ENCODE measurements around the gene RASGRF1.

Gene RASGRF1

DNA sequence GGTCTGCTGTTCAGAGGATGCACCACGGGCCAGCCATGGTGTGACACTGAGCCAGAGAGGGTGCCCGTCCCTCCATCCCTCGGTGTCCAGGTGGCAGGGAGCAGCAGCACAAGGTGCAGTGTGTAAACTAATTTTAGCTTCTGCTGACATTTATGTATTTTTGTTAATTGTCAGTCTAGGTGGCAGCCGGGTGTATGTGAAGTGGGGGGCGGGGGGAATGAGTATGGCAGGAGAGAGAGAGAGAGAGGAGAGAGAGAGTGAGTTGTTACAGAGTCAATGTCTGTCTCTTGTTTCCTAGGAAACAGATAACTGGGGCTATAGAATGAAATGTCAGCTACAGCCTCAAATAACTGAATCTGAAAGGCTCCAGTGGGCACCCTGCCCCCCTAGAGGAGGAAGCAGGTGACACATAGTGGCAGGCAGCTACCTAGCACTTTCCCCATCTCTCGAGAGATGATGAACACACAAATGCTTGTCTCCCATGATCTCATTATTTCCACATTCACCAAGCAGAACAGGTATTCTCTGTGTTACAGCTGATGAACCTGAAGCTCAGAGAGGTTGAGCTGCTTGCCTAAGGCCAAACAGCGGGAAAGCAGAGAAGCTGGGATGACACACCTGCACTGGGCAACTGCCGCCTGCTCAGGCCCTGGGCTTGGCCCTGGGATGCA lies 24.7 kb downstream of the RASGRF1 start:
- no peak for DNase-seq

DNA sequence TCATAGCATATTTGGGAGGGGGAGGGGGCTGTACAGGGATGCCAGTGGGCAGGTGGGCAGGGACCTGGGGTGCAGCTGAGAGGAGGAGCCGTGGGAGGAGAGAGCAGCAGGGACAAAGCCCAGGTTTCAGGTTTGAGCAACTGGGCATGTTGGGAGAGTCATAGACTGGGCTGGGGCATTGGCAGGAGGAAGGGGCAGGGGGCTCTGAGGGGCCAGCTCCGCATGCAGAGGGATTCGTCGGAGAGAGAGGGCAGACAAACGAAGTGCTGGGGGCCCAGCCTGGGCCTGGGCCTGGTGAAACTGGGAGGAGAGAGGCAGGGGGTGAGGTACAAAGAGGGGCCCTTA lies 25.2 kb downstream of the RASGRF1 start:
- DNase-seq, result no peak

DNA sequence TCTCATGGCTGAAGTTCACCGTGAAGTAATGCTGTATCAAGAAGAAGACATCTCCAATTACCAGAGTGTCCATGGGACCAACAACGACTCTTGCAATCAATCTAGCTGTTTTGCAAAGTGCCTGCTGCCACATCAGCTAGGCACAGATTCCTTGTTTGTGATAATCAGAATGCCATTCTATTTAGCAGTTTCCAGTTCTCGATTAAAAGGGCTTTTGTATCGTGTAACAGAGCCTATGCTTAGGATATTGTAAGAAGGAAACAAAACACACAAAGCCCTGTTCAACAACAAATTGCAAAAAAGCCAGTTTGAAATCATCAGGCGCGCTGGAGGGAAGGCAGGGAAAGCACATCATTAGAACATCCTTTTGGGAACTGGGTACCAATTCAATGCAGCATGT lies 26.1 kb downstream of the RASGRF1 start:
- no peak for DNase-seq

DNA sequence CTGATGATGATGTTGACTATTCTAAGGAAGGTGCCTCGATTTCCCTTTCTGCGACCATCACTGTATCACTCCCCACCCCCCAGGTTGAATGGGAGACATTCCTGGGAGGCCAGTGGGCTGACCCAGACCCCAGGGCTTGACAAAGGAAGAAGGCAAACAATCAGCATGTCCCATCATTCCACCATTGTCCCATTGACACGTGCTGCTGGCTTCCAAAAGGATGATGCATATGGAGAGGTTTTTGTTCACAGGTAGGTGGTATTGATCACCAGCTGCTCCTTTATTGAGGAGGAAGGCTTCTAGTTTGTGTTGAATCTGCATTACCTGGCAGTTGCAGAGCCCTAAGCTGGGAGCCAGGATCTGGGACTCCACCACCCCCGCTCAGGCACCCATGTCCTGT lies 30.4 kb downstream of the RASGRF1 start:
- no peak for DNase-seq

DNA sequence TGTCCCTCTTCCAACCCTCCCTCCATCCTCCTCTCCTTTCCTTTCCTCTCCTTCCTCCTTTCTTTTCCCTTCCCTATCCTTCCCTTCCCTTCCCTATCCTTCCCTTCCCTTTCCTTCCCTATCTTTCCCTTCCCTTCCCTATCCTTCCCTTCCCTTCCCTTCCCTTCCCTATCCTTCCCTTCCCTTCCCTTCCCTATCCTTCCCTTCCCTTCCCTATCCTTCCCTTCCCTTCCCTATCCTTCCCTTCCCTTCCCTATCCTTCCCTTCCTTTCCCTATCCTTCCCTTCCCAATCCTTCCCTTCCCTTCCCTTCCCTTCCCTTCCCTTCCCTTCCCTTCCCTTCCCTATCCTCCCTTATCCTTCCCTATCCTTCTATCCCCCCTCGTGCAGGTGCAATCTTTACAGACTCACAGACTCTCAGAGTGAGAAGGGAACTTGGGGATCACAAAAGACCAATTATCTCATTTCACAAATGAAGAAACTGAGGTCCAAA lies 31.5 kb downstream of the RASGRF1 start:
- DNase-seq, result no peak

DNA sequence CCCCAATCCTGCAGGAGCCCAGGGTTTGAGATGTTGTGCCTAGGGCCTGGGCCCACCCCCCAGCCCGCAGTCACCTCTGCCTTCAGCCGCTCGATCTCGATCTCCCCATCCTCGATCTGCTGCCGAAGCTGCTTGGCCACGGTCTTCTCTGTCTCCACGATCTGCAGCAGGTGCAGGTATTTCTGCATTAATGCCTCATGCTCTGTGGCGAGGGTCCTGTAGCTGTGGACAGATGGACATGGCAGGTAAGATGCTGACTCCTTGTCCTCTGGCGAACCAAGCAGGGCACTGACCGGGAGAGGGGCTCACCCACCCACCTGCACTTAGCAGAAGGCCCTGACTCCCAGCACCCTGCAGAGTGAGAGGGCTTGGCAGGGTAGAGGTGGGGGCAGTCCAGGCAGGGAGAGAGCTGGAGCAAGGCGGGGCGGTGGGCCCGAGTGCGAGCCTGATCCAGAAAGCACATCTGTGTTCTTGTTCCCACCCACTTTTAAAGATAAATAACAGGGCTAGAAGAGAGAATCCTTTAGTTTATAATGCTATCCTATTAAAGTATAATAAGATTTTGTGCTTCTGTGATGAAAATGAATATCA lies 32.2 kb downstream of the RASGRF1 start:
- no peak for DNase-seq

DNA sequence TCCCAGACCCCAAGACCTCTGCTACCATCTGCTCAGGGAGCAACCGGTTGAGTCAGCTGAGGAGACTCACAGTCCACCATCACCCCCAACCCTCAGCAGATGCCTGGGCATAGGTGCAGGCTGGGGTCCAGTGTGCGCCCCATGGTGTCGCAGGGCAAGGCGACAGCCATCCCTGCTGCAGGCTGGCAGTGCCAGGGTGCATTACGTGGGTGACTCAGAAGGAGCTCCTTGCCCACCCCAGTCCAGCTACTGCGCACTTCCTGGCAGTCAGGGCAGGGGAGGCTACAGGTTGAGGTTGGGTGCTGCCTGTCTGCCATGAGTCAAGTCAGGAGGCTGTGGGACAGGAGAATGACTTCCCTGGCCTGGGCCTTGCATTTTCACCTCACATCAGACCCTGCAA lies 33.5 kb downstream of the RASGRF1 start:
- no peak for DNase-seq

DNA sequence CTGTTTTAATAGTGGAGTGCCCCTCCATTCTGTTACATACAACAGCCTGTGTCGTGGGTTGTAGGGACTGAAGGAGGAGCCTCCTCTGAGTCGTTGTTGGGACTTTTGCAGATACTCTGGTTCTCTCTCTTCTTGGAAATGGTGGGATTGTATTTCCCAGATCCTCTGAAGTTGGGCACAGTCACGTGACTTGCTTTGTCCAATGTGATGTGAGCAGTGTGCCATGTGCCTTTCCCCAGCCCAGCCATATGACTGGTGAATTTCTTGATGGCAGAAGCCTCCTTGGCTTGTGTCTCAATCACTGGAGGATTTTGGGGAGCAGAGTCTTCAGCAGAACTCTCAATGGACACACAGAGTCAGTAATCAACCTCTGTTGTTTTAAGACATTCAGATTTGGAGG lies 36.2 kb downstream of the RASGRF1 start:
- no peak for DNase-seq

DNA sequence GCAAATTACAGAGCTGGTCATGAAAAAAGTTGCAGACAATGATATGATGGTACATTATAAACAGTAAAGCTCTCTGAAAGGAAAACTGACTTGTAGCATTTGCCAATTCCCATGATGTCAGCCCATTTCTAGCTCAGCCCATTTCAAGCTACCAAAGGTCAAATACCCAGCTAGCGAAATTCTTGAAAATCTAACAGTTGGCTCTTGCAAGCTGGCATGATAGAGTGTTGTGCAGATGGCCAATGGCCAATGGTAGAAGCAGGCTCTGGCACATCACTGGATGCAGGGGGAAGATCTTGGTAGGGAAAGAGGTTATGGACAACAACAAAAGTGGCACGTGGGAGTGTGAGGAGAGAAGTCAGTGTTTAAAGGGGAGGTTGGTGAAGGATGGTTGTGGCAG lies 36.7 kb downstream of the RASGRF1 start:
- DNase-seq, result no peak

DNA sequence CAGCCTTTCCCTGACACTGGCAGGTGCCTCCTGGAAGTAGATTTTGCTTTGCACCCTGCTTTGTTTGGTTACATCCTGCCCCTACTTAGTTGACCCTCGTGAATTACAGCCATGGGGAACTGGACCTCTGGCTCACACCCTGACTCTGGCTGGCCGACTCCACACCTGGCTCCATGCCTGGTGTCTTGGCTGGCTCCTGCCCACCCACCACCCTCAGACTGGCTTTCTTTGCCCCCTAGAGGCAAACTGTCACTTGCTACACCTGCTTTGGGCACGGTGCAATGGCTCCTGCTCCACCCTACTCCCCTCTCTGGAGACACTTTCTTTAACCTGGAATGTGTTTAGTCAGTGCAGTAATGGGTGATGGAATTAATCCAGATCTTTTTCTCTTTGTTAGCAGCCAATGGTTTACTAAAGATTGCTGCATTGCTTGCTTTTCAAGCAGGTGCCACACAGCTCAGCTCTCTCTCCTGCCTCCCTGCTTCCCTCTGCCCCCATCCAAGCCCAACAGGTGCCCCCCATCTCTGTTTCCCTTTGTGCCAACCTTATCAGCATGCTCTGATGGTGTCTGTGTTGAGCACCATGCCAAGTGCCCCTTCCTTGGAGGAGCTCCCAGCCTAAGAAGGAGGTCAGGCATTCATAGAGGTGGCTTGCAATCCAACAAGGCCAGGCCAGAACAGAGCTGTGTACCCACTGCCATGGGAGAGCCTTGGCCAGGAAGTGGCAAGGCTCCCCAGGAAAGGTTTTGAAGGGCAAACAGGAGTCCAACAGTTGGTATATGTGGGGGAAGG lies 38.4 kb downstream of the RASGRF1 start:
- no peak for DNase-seq

DNA sequence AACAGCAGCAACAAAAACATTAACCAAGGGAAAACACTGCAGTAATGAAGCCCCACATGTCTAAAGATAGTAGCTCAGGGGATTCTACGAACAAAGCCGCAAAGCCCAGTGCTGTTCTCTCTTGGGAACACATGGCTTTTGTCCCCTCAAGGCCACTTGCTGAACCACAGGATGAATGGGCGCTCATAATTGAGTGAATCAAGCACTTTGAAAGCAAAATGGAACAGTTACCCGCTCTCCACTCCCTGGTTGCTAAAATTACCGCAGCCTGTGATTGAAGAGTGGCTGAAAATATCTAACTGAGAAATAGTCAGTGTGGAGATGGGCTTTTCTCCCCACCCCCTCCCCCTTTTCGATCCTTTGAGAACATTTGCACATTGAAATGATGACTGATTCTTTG lies 39.6 kb downstream of the RASGRF1 start:
- no peak for DNase-seq

DNA sequence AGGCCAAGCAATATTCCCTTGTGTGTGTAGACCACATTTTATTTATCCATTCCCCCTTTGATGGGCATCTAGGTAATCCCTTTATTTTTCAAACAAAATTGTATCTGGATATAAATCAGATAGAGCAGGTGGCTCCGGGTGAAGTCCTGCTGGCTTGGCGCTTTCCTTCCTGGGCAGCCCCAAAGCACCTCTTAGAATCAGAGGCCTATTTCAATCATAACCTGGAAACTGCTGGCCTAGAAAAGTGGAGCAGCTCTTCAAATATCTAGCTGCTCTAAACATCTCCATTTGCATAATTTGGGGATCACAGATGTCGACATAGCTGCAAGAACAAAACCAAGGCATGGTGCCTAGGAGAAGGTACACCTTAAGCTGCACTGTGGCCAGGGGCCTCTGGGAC lies 40.2 kb downstream of the RASGRF1 start:
- DNase-seq, result no peak

DNA sequence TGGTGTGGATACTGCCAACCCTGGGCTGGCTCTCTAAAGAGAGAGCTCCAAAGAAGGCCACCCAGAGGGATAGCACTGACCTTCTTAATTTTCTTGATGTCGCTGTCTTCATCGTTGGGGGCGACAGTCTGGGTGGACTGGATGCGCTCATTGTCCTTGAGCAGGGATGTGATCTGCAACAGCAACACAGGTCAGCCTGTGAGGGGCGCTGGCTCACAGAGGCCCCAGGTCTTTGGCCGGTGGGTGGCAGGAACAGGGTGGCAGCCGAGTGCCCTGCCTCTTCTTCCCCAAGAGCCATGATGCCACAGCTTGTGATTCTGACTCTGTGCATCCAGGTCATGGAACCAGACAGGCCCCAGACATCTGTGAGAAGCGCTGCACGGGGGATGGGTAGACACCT lies 41.2 kb downstream of the RASGRF1 start:
- no peak for DNase-seq

DNA sequence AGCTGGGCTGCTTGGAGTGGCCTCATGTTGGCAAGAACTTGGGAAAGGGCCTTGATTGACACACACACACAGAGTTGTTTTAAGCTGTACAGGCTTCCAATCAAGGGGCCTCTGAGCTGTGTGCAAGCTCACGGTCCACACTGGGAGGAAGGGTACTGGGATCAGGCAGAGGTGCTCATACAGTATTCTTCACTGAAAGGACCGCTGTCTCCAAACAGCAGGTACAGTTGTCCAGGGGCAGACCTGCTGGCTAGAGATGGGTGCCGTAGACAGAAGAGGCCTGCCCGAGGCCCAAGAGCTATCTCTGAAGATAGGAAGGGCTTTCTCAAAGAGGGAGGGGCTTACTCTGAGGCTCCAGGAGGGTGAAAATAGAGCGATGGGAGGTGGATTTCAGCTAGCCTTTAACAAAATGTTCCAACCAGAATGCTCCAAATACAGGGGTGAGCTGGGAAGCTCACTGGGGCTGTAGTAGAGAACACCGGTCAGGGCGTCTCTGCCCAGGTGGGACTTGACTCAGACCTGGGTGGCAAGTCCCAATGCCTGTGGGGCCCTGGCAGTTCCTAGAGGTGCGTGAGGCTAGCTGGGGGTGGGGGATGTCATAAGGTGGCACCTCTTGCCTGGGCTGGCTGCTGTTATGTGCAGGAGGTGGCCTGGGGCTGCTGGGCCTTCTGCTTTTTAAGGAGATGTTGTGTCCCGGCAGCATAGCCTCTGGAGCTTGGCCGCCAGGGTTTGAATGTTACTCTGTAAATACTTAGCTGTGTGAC lies 42.7 kb downstream of the RASGRF1 start:
- no peak for DNase-seq

DNA sequence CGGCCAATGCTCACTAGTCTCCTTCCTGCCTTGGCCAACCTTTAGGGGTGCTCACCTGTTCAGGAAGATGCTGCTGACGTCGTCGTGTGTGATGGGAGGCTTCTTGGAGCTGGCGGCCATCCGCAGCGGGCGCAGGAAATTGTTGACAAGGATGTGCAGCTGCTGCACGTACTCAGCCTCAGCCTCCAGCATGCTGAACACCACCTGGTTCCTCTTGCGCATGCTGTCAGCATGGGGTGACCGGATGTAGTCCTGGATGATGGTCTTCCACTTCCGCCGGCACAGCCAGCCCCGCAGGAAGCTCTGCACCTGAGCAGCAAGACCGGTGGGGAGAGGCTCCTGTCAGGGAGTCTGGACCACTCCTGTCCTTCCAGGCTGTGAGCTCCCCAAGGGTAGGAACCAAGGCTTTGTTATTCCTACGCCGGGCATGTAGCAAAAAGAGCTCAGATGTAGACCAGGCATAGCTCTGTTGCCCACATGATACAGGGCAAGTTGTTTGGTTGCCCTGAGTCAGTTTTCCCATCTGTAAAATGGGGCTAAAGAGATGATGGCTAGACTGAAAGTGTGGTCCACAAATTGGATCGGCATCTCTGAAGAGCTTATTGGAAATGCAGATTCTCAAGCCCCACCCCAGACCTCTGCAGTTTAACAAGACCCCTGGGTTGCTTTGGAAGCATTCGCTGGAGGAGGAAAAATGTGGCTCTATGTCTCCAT lies 43.7 kb downstream of the RASGRF1 start:
- no peak for DNase-seq

DNA sequence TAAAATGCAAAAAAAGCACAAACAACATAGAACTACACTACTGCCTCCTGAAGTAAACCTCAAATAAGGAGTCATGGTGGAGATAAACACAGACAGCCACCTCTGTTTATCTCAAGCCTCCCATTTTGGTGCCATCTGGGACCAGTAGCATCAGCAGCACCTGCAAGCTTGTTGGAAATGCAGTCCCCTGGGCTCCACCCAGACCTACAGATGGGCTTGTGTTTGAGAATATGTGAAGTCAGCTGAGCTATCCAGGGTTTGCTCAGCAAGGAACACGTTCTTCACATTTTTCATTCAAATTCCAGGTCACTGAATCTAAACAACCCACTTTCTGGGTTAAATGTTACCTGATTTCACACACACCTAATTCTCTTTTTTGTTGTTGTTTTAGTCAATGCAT lies 45.5 kb downstream of the RASGRF1 start:
- no peak for DNase-seq

DNA sequence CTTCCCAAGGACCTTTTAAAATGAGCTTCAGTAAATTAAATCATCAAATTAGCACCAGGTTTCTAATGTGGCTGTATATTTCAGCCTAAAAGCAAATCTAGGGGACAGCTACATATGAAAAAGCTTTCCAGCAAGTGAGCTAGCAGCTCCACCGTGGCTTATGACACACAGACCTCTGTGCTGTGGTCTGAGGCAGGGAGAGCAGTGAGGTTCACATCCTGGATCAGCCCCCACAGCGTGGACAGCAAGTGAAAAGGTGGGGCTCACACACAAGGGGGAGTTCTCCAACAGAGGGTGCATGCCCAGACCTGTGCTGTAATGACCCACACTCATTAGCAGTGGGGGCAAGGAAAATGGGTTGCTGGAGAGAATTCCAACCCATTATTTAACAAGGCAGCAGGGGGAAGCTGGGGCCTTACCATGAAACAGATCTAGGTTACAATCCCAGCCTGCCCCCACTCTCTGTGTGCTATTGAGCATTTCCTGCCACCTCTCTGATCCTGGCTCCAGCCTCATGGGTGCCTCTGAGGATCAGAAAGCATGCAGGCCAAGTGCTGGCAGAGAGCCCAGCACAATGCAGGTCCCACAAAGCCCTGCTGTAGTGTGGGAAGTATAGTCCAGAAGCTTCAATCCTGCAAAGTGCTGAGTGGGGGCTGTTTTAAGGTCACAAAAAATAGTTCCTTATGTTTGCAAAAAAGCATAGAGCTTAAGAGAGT lies 48.2 kb downstream of the RASGRF1 start:
- no peak for DNase-seq

DNA sequence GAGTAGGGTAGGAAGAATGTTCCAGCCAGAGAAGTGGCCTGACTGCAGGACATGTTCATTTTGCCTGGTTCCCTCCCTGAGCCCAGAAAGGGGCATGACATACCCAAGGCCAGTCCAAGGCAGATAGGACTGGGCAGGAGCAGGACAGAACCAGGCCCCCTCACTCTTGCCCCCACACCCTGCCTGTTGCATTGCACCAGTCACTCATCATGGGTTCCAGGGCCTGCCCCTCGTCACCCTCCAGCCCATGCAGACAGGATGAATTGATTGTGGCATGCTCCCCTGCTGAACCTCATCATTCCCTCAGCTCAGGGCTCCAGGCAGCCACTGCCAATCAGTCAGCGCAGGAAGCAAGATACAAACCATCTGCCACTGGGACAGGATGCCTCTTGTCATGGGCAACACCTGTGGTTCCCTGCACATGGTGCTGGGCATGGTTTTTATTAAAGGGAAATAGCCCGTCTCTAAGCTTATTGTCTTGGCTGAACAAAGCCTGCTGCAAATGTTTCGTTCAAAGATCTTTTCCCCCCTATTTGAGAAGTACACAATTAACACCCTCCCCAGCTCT lies 48.9 kb downstream of the RASGRF1 start:
- DNase-seq, result no peak

DNA sequence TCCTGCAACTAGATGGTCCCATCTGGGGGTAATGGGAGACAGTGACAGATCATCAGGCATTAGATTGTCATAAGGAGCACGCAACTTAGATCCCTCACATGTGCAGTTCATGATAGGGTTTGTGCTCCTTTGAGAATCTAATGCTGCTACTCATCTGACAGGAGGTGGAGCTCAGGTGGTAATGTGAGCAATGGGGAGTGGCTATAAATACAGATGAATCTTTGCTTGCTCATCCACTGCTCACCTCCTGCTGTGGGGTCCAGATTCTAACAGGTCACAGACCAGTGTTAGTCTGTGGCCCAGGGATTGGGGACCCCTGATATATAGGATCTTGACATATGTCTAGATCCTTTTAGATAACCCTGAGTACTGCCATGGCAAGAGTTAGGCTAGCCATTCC lies 52.7 kb downstream of the RASGRF1 start:
- DNase-seq, result no peak

DNA sequence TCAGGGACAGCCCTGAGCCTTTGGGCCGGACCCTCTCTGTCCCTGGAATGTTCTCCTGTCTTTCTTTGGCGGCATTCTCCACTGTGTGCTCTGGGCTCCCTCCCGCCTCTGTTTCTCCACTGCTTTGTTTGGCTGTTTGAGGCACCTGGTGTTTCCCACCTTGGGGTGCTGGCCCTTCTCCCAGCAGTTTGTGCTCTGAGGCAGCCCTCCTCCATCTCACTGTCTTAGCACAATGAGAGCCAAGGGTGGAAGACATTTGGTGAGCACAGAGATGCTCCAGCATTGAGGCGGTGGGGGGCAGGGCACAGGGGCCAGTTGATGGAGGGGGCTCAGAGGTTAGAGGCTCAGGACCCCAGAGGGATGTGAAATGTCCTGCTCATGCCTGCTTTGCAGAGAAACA lies 54.3 kb downstream of the RASGRF1 start:
- DNase-seq, result no peak

DNA sequence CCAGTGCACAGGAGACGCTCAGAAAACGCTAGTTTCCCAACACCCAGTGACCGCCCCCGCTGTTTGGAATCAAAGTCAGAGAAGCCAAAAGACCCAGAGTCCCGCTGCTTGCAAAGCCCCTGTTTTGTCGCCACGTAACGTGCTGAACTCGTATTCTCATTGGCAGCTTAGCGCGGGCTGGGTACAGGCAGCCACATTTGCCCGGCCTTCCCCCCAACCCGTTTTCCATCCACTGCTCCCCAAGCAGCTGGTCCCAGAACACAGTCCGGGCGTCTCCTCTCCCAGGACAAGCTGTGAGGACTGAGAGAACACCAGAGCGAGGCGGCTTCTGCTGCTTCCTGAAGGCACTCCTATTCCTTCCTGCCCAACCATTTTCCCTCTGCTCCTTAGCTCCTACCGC lies 54.8 kb downstream of the RASGRF1 start:
- DNase-seq, result no peak

DNA sequence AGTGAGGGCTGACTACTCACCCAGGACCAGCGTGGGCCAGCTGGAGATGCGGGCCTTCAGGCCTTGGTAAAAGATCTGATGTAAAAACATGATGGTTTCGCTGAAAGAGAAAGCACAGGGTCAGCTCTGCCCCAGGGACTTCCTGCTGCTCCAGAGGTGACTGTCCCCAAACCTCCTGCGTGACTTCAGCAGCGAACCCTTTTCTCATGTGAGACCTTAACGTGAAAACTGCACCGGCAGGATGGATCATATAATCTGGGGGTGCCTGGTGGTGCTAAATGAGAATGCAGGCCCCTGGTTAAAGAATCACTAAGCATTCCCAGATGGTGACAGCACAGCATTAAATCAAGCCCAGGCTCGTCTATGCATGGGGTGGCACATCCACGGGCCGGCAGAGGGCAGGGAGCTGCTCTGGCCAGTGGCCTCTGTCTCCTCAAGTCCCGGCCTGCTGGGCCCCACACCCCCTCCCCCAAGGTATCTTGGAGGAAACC lies 55.4 kb downstream of the RASGRF1 start:
- DNase-seq, result no peak

All from activated gamma-delta T cell treated with Interleukin-2 at 50 U/mL for 16 hours (primary cell).